HG02798 (cell line): Measurements from ENCODE around the gene FGFBP2.
"Not testable (repeated sequence)": the region's sequence is repeated elsewhere in the genome, so short reads cannot be mapped to it uniquely, and the experiment has no call there.

Experiments
- ATAC-seq: cut with Tn5 transposase; IDR thresholded peaks from one replicate; pipeline ENCODE4 v1.9.1; 2021; ENCODE audit warnings: mild to moderate bottlenecking; ENCODE audit not compliant: unreplicated experiment, poor library complexity

Gene FGFBP2

GRCh38 chr4:15935504-15936402 lies 27.2 kb downstream of the FGFBP2 start:
- no peak for ATAC-seq

DNA sequence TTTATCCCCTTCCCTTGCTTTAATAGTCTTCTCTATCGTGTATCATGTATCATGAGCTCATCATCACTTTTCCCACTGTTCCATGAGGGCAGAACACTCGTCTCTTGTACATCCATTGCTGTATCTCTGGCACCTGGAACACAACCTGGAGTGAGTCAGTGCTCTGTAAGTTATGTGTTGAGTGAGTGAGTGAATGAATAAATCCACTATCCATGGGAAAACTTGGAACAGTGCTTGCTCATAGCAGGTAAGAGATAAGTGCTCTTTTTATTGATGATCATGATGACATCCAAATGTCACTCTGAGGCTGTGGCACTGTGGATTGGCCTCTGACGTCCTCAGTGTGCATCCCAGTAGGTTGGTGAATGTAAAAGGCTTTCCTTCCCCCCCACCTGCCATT lies 28.7 kb downstream of the FGFBP2 start:
- ATAC-seq = no peak

DNA sequence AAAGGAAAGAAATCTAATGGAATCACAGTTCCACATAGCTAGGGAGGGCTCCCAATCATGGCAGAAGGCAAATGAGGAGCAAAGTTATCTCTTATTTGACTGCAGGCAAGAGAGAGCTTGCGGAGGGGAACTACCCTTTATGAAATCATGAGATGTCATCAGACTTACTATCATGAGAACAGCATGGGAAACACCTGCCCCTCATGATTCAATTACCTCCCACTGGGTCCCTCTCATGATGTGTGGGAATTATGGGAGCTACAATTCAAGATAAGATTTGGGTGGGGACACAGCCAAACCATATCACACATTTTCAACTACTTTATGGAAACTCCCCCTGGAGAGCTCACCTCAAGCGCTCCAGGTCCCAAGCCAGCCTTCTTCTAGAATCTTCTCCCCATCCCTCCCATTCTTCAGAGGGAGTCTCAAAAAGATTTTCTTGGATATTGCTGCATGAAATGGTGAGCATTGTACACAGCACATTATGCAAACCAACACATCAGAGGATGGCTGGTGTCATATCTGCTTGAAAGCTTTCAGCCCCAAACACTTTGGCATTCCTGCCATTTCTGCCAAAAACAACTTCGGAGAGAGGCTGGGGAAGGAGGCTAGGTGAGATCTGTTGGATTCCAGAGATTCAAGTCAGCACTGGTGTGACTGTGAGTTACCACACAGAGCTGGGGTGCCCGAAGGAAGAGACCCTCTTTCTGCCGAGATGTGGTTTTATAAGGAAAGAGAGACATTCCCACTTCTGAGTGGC lies 31.3 kb downstream of the FGFBP2 start:
- no peak for ATAC-seq

DNA sequence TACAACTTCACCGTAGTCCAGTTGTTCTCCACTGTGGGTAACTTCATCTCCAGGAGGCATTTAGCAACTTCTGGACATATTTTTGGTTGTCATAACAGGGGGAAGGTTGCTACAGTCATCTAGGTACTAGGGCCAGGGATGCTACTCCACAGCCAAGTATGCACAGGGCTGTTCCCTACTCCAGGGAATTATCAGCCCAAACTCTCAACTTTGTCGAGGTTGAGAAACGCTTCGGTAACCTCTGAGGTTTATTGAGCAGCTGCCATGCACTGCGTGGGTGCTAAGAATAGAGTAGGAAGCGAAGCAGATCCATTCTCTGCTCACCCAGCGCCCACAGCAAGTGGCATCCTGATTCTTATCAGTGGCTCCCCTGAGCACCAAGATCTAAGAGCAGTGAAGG lies 32.7 kb downstream of the FGFBP2 start:
- ATAC-seq = peak; percentile 59

- ATAC-seq = no peak
Observed at GRCh38 chr4:15929540-15929939, 33.4 kb downstream of the FGFBP2 start.

DNA sequence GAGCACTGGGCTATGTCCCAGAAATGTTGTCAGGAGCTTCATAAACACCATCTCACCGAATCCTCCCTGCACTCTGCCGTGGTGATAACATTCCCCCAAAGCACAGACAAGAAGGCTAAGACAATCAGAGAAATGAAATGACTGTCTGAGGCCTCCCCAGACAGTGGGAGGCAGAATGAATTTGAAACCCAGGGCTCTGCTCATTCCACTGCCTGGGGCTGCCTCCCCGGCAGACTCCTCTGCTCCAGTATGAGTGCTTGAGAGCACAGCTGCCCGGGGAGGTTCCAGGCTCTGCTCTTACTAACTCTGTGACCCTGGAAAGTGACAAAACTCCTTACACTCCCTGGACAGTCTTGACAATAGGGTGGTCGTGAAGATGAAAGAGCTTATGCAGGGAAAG lies 34.1 kb downstream of the FGFBP2 start:
- no peak for ATAC-seq

DNA sequence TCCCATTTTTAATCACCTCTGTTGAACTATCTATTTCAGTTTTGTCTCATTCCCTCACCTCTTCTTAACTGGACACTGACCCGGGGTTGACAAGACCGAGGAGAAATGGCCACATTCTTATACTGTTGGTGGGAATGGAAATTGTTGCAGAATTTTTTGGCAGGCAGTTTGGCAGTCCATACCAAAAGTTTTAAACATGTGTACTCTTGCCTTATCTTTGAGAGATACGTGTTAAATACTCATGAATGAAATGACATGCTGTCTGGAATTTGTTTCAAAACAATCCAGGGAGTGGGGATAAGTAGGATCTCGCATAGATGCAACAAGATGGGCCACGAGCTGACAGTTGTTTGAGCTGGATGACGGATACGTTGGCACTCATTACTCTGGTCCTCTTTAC lies 36.5 kb downstream of the FGFBP2 start:
- no peak for ATAC-seq

GRCh38 chr4:15925830-15926229 lies 37.1 kb downstream of the FGFBP2 start:
- ATAC-seq = no peak

- ATAC-seq = no peak
Observed at GRCh38 chr4:15921592-15921932, 41.4 kb downstream of the FGFBP2 start.

DNA sequence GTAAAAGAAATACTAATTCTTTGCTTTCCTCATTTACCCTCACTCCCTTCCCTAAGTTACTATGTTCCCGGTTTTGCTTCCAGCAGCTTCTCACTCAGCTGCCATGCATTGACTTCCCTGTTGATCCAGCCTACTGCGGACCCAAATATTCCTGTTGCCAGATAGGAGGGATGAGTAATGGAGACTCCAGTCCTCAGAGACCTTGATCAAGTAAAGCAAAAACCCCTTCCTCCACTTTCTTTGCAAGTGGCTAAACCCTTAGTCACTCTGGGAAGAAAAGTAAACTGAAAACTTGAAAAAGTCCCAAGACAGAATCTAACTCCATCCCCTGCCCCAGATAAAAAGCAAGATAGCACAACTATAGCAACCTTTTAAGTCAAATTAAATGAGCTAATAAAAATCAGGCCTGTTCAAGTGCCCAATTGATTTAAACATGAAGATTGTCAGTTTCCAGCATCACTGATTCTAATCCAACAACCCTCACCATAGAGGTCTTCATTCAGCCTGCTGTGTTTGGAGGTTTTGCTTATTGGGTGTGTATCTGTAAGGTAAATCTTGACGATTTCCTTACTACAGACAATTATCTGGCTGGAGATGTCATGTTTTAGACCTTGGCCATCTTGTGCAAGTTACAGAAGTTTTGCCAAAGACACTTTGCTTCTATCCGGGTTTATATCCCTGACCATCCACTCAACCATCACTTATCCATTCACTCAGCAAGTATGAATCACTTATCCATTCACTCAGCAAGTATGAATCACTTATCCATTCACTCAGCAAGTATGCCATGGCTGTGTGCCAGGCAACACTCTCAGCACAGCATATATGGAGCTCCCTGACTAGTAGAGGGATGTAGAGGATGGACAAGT lies 42.0 kb downstream of the FGFBP2 start:
- ATAC-seq = no peak

DNA sequence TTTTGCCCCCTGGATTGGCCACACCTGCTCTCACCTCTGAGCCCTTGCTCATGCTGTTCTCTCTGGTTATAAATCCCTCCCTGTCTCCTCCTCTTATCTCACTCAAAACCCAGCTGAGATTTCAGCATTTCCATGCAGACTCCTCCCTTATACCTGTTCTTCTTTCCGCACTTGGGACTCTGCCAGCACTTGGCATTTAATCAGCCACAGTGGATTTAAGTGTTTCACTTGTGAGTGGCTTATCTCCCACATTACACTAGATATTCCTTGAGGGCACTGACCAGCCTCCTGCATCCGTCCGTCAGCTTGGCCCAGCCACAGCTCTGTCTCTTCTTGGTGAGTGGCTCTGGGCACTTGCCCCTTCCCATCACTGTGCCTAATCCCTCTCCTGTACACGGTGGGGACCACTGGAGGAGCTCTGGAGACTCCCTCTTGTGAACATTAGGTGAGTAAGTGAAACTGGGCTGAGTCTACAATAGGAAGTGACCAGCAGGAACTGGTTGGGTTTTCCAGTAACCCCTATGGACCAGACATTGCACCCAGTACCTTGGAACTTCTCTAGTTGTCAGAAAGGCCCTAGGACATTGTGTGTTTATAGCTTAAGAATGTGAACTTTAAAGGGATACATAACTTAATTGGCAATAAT lies 44.4 kb downstream of the FGFBP2 start:
- ATAC-seq = no peak

DNA sequence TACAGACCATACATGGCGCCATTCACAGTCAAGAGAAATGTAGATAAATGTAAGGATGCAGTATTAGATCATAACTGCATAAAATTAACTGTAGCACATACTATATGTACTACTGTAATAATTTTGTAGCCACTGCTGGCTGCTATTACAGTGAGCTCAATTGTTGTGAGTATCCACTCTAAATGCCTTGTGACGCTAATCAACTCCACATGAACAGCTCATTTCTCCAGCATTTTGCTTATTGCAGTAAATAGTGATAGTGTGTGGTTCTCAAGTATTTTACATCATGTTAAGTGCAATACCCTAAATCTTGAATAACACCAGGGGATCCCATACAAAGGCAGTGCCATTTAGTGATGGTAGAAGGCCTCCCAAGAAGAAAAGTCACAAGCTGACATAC lies 45.7 kb downstream of the FGFBP2 start:
- no peak for ATAC-seq

GRCh38 chr4:15916358-15916757 lies 46.6 kb downstream of the FGFBP2 start:
- not testable (repeated sequence) for ATAC-seq

- ATAC-seq = no peak
Observed at GRCh38 chr4:15914736-15915135, 48.2 kb downstream of the FGFBP2 start.

- ATAC-seq = no peak
Observed at GRCh38 chr4:15914291-15914690, 48.7 kb downstream of the FGFBP2 start.

- ATAC-seq = no peak
Observed at GRCh38 chr4:15913631-15913970, 49.4 kb downstream of the FGFBP2 start.

DNA sequence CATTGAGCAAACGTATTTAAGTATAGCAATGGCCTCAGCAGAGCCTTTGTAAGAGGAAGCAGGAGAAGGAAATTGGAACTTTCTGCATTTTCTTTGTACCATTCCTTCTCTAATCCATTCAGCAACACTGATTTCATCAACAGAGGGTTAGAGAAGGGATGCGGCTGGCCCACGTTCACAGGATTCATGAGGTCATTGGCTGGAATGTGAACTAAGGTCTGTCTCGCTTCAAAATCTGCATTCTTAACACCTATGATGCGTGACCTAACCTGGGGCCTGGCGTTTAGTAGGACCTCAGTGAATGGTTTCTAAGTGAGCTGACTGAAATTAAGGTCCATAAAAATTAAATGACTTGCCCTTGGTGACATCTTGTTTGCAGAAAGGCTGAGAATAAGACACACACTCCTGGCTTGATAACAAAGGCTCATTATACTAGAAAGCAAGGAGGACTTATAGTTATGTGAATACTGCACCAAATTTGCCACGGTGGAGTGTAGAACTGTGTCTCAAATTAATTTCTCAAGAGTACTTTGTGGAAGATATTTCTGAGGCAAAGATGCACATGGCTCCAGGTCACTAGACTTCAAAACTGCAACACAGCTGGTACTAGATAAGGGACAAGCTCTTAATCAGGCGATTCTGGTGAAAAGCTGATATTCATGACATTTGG lies 49.9 kb downstream of the FGFBP2 start:
- no peak for ATAC-seq

DNA sequence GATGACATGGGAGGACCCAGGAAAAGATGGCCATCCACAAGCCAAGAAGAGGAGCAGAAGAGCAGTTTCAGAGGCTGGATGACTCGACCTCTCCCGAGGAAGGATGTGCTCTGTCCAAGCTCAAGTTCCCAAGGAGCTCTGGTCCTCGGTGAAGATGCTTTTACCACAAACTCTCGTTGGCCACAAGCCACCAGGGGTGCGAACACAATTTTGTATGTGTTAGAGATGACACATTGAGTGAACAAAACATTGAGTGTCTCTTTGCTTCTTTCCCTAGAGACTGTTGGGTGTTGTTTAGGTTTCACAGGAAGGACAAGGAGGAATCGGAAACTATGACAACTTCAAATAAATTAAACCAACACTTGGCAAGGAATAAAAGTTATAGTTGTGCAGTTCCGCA lies 50.7 kb downstream of the FGFBP2 start:
- no peak for ATAC-seq
